GM21619 (cell line): ENCODE data around the gene CREM.
A peak's percentile ranks its signal among the peaks of the same experiment; 100 is the strongest.

Experiments
- ATAC-seq: cut with Tn5 transposase; IDR thresholded peaks from one replicate; pipeline ENCODE4 v1.9.1; 2021; ENCODE audit not compliant: unreplicated experiment

The CREM gene

DNA sequence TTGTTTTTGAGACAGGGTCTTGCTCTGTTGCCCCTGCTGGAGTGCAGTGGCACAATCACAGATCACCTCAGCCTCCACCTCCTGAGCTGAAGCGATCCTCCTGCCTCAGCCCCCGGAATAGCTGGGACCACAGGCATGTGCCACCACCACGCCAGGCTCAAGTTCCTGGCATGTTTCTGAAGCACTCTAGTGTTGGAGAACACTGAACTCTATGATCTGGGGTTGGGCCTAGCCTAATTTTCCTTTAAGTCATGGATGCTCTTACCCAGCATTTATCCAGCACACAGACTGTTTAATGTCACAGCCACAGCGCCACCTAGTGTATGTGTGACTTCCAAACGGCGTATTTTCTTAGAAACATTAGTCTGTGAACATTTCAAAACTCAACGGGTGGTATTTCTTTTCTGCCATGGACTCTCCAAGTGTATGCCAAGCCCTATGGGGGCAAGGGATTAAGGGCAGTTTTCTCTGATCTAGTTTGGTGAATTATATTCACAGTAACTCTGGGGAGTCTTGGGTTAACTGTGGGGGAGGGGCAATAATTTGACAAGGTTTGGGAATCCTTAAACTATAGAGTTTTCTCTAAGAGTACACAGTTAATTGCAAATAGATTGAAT lies 91.8 kb downstream of the CREM start:
- ATAC-seq: peak; percentile 67

GRCh38 chr10:35219292-35219691 lies 92.6 kb downstream of the CREM start:
- no peak for ATAC-seq

GRCh38 chr10:35219891-35220890 lies 93.5 kb downstream of the CREM start:
- no peak for ATAC-seq

DNA sequence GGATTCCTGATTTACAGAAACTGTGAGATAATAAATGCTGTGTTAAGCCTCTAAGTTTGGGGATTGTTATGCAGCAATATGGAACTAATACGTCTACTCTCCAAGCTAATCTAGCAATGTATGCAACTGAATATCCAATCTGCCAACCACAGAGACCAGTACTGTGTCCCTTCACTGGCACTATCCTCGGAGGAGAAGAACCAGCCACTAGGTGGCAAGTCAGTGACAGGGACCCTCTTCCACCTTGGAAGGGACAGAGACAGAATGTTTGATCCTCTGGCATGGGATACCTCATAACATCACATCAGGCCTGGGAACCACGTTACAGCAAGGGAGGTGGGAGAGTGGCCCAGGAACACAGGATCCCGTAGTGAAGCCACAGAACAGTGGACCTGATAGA lies 96.4 kb downstream of the CREM start:
- no peak for ATAC-seq

GRCh38 chr10:35224045-35224740 lies 97.5 kb downstream of the CREM start:
- ATAC-seq: no peak

- no peak for ATAC-seq
Measured at GRCh38 chr10:35225204-35225603, 98.6 kb downstream of the CREM start.

GRCh38 chr10:35226507-35226906 lies 99.9 kb downstream of the CREM start:
- no peak for ATAC-seq

DNA sequence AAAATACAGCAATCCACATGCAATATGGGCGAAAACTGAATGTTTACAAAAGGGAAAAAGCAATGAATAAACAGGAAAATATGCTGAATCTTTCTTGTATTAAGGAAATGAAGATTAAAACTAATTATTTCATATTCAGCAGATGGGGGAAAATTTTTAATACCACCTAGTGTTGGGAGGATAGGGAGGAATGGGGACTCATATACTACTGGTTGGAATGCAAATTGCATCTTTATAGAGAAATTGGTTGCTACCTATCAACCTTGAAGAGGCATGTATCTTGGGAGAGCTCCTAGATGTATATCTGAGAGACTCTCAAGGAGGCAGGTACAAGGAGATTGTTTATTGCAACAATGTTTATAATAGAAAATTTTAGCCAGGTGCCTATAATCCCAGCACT lies 101.4 kb downstream of the CREM start:
- no peak for ATAC-seq

- no peak for ATAC-seq
Measured at GRCh38 chr10:35231646-35232045, 105.0 kb downstream of the CREM start.

GRCh38 chr10:35232527-35232926 lies 105.9 kb downstream of the CREM start:
- no peak for ATAC-seq

DNA sequence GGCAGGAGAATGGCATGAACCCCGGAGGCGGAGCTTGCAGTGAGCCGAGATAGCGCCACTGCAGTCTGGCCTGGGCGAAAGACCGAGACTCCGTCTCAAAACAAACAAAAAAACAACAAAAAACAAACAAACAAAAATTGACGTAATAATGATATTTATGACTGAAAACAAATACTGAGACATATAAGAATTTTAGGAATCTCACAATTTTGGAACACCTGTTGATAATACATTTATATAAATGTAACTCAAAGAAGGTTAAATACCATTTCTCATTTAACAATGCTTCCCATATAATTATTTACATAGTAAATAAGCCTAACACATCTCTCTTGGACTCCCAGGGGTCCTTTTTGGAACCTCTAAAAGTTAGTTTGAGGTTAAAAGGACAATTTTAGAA lies 107.4 kb downstream of the CREM start:
- no peak for ATAC-seq

DNA sequence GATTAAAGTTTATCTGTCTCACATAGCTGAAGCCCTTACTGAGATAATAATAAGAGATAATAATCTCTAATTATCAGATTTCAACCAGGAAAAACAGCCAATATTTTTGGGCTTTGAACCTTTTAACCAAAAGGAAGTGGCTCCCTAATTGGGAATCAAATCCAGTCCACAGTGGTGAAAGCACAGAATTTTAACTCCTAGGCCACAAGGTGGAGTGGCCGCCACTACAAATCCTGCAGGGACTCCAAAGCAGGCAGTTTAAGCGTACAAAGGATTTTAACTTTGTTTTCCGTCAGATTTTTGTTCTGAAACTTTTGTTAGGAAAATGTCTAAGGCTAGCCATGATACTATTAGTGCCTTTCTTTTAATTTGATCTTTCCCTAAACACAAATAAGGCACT lies 110.1 kb downstream of the CREM start:
- no peak for ATAC-seq

DNA sequence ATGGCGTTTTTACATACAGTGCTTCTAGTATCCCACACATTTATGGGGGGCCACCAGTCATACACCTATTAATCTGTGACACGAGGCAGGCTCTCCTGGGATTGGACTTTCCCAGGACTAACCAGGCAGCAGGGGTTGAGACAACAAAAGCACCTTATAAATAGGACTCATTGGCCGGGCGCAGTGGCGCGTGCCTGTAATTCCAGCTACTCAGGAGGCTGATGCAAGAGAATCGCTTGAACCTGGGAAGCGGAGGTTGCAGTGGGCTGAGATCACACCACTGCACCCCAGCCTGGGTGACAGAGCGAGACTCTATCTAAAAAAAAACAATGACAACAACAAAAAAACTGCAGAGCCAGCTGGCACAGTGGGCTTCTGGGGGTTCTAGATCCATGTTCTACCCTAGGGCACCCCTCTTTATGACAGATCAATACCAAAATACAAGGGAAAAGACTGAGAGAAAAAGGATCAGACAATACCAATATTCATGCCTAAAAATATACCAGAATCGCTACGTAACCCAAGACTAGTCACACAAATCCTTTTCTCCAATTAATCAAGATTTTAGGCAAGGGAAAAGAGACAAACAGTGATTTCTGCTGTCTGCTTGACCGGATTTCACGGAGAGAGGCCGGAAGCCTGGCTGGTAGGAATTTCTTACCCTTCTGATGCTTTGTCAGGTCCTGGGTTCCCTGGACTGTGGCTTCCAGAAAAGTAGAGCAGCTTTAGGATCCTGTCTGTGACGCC lies 111.3 kb downstream of the CREM start:
- ATAC-seq: no peak

- no peak for ATAC-seq
Measured at GRCh38 chr10:35244549-35244948, 117.9 kb downstream of the CREM start.

GRCh38 chr10:35246770-35247343 lies 120.2 kb downstream of the CREM start:
- ATAC-seq: no peak

GRCh38 chr10:35251373-35252100 lies 124.9 kb downstream of the CREM start:
- ATAC-seq: no peak

GRCh38 chr10:35257057-35257983 lies 130.7 kb downstream of the CREM start:
- no peak for ATAC-seq

GRCh38 chr10:35259769-35260397 lies 133.2 kb downstream of the CREM start:
- ATAC-seq: no peak
